Astrocyte (in vitro differentiated cells and primary cell): ENCODE results near the gene DCC.

ENCODE experiments used
- CTCF ChIP-seq: IDR thresholded peaks from 2 replicates; pipeline ENCODE4 v1.5.1; 2011; ENCODE audit warnings: low read depth, mild to moderate bottlenecking, inconsistent platforms, low read length, moderate library complexity; ENCODE audit not compliant: insufficient read depth
- EZH2 ChIP-seq: IDR thresholded peaks from 2 replicates; pipeline ENCODE4 v1.6.1; 2012; ENCODE audit warnings: mild to moderate bottlenecking, low read length, inconsistent platforms; ENCODE audit not compliant: insufficient read depth

GRCh38 chr18:52452427-52452826 is 112.4 kb downstream of the DCC start:
- TF ChIP-seq CTCF (no peak), EZH2 (no peak)
